Smooth muscle cell (in vitro differentiated cells): ENCODE measurements around the gene ERFL. TPM values are rescaled to one million over a fixed set of nuclear protein-coding genes. Genes with fewer than 3 reads are reported as not detected.

ENCODE experiments used
- DNase-seq: peaks from one replicate; lab custom pipeline; 2025; ENCODE audit not compliant: unreplicated experiment; lab: John Stamatoyannopoulos, UW
- H2AFZ ChIP-seq: fragments of 200-600 bp; sonication (generic); 2 replicates; pipeline ENCODE4 v1.6.0; 2016; ENCODE audit warnings: antibody characterized with exemption, low read depth, mild to moderate bottlenecking
- H3F3A ChIP-seq: fragments of 200-600 bp; sonication (generic); 2 replicates; pipeline ENCODE4 v1.6.0; 2017; ENCODE audit warnings: antibody characterized with exemption, low read depth
- H3K27ac ChIP-seq: fragments of 200-600 bp; sonication (generic); 2 replicates; pipeline ENCODE4 v1.5.1; 2016; ENCODE audit warnings: low read depth, mild to moderate bottlenecking
- H3K27me3 ChIP-seq: fragments of 200-600 bp; sonication (generic); 2 replicates; pipeline ENCODE4 v1.6.1; 2016; ENCODE audit warnings: low read depth, mild to moderate bottlenecking
- H3K36me3 ChIP-seq: fragments of 200-600 bp; sonication (generic); 2 replicates; pipeline ENCODE4 v1.5.1; 2016; ENCODE audit warnings: low read depth
- H3K4me1 ChIP-seq: fragments of 200-600 bp; sonication (generic); 2 replicates; pipeline ENCODE4 v1.5.1; 2016; ENCODE audit warnings: low read depth
- H3K4me2 ChIP-seq: fragments of 200-600 bp; sonication (generic); 2 replicates; pipeline ENCODE4 v1.6.0; 2016; ENCODE audit warnings: mild to moderate bottlenecking
- H3K4me3 ChIP-seq: fragments of 200-600 bp; sonication (generic); 2 replicates; pipeline ENCODE4 v1.5.1; 2016; ENCODE audit warnings: mild to moderate bottlenecking
- H3K79me2 ChIP-seq: fragments of 200-600 bp; sonication (generic); 2 replicates; pipeline ENCODE4 v1.6.0; 2016; ENCODE audit warnings: low read depth, mild to moderate bottlenecking
- H3K9ac ChIP-seq: fragments of 200-600 bp; sonication (generic); 2 replicates; pipeline ENCODE4 v1.6.0; 2016; ENCODE audit warnings: low read depth
- H3K9me3 ChIP-seq: fragments of 200-600 bp; sonication (generic); replicated peaks from 2 replicates; pipeline ENCODE4 v1.5.1; 2016; ENCODE audit warnings: low read depth
- H4K20me1 ChIP-seq: fragments of 200-600 bp; sonication (generic); 2 replicates; pipeline ENCODE4 v1.6.0; 2016; ENCODE audit warnings: low read depth
- WGBS: methylation state at CpG from one replicate; pipeline ENCODE4 v1.1.7; 2016; ENCODE audit warnings: low lambda C conversion rate; 5-methylcytosine and 5-hydroxymethylcytosine counted together
- polyA plus RNA-seq: library from polyadenylated mRNA; unstranded; fragments of >200 nt; fragmentation: Nextera tagmentation; extraction: Ambion mirVana; gene quantifications from 2 replicates; pipeline ENCODE4 v1.2.1, GENCODE V29; 2016
- total RNA-seq: library from RNA; depleted of rRNA; stranded (reverse); fragments of >200 nt; gene quantifications from 2 replicates; pipeline ENCODE4 v1.2.3, GENCODE V29; 2014
- TF ChIP-seq, protein P1 (sequence below): fragments of 200-600 bp; sonication (generic); IDR thresholded peaks from 2 replicates; pipeline ENCODE4 v1.5.1; 2017; ENCODE audit warnings: borderline replicate concordance, mild to moderate bottlenecking, antibody characterized with exemption; ENCODE audit not compliant: insufficient read depth, poor library complexity, severe bottlenecking

The ERFL gene
- total and polyA plus RNA-seq, 2 experiments from 2014 or later: 0.09 TPM

DNA sequence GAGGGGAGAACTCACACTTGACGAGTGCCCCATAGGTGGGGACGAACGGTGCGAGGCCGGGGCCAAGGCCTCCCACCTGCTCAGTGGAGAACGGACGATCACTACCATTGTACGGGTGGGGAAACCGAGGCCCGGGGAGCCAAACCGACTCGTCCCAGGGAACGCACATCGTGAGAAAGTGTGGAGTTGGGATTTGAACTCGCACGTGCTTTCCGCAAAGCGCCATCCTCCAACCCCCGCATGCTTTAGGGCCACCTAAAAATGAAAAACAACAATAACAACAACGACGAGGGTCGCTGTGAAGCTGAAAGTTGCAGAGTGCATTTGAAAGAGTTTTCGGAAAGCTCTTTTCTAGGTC is 44.8 kb downstream of the ERFL start:
- Histone ChIP-seq H3K36me3 (no peaks in the 10 kb centered on the region), H3K4me3 (peak overlapping the region; percentile 83), H3K27me3 (no peaks in the 10 kb centered on the region), H2AFZ (peak overlapping the region; percentile 51), H4K20me1 (peaks cover 13% of the 10 kb centered on the region), H3K4me2 (peak overlapping the region; percentile 96), H3K27ac (no peak overlapping the region), H3F3A (peaks cover 17% of the 10 kb centered on the region), H3K79me2 (peaks cover 23% of the 10 kb centered on the region), H3K9ac (peak overlapping the region; percentile 12), H3K4me1 (no peaks in the 10 kb centered on the region), H3K9me3 (no peaks in the 10 kb centered on the region)
- TF ChIP-seq, protein P1, sequence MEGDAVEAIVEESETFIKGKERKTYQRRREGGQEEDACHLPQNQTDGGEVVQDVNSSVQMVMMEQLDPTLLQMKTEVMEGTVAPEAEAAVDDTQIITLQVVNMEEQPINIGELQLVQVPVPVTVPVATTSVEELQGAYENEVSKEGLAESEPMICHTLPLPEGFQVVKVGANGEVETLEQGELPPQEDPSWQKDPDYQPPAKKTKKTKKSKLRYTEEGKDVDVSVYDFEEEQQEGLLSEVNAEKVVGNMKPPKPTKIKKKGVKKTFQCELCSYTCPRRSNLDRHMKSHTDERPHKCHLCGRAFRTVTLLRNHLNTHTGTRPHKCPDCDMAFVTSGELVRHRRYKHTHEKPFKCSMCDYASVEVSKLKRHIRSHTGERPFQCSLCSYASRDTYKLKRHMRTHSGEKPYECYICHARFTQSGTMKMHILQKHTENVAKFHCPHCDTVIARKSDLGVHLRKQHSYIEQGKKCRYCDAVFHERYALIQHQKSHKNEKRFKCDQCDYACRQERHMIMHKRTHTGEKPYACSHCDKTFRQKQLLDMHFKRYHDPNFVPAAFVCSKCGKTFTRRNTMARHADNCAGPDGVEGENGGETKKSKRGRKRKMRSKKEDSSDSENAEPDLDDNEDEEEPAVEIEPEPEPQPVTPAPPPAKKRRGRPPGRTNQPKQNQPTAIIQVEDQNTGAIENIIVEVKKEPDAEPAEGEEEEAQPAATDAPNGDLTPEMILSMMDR: no peak
- 3% methylated on average over 23 of the region's 23 CpGs for WGBS
- DNase-seq: no peak

DNA sequence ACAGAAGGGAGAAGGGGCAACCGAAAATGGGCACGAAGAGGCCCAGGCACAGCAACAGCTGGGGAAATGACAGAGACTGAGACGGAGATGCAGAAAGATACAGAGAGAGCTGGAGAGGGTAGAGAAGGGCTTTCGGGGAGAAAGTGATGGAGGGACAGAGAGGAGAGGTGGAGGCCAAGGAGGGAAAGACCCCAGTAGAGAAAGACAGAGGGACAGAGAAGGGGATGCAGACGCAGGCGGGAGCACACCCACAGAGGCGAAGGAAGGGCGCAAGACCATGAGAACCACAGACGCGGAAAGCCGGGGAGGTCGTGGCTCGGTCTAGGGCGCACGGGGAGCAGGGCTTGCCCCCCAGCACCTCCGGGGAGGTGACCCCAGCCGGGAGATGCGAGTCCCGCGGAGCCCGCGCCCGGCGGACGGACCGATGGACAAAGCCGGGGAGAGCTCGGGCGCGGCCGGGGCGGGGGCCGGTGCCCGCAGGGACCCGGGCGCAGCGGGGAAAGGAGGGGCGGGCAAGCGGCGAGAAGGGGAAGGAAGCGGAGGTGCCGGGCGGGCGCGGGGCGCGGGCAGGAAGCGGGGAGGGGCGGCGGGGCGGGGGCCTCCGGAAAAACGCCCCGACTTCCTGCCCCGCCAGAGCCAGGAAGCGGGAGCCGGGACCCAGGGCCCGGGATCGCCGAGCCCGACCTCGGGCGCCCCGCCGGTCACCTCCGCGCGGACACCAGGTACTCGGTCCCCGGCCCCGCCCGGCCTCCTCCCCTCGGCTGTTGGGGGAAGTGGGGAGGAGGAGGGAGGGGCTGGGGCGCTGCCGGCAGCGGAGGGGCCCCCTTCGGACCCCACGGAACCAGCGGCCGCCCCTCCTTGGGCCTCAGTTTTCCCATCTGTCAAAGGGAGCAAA is 45.4 kb downstream of the ERFL start, which contains the start of gene ARHGEF1:
Gene ARHGEF1, plus strand, starts transcription at position 617 of the 895 bp plus-strand sequence. CDS start 4,899 bp downstream, outside the sequence.
- no peaks in the 10 kb centered on the region for H3K4me1 ChIP-seq
- peak within 1 kb of the TSS; percentile 96 for H3K4me2 ChIP-seq
- H3K9ac ChIP-seq: peak within 1 kb of the TSS; percentile 12
- peak within 1 kb of the TSS; percentile 83 for H3K4me3 ChIP-seq
- DNase-seq: peak; percentile 16
- H3K27me3 ChIP-seq: no peaks in the 10 kb centered on the region
- H3K27ac ChIP-seq: no peak within 1 kb of the TSS
- H3K36me3 ChIP-seq: no peaks in the 10 kb centered on the region
- H3K9me3 ChIP-seq: no peaks in the 10 kb centered on the region
- H4K20me1 ChIP-seq: peaks cover 7% of the 10 kb centered on the region
- H3K79me2 ChIP-seq: peaks cover 23% of the 10 kb centered on the region
- peak within 1 kb of the TSS; percentile 51 for H2AFZ ChIP-seq
- TF ChIP-seq, protein P1: no peak
- peaks cover 17% of the 10 kb centered on the region for H3F3A ChIP-seq
- 9% methylated on average over 25 of the region's 80 CpGs for WGBS

DNA sequence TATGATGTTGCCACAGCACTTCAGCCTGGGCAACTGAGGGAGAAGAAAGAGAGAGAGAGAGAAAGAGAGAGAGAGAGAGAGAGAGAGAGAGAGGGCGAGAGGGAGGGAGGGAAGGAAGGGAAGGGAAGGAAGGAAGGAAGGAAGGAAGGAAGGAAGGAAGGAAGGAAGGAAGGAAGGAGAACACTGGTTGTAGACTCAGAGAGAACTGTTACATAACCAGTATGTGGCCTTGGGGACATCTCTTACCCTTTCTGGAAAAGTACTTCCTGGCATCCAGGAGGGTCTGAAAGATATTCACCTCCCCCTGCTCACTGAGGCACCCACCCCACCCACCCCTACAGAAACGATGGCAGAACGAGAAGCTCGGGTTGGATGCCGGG is 47.9 kb downstream of the ERFL start:
- peaks cover 13% of the 10 kb centered on the region for H3F3A ChIP-seq
- no peaks in the 10 kb centered on the region for H4K20me1 ChIP-seq
- H3K9ac ChIP-seq: no peak overlapping the region
- H3K4me3 ChIP-seq: no peak overlapping the region
- peaks cover 11% of the 10 kb centered on the region for H3K79me2 ChIP-seq
- no peak overlapping the region for H3K4me2 ChIP-seq
- no peaks in the 10 kb centered on the region for H3K4me1 ChIP-seq
- TF ChIP-seq, protein P1: no peak
- no peak overlapping the region for H2AFZ ChIP-seq
- H3K36me3 ChIP-seq: no peaks in the 10 kb centered on the region
- 84% methylated on average over 4 of the region's 5 CpGs for WGBS
- no peaks in the 10 kb centered on the region for H3K9me3 ChIP-seq
- DNase-seq: no peak
- H3K27me3 ChIP-seq: peaks cover 3% of the 10 kb centered on the region
- no peak overlapping the region for H3K27ac ChIP-seq
